OCI-LY3 (cell line): ENCODE measurements around the gene P2RY6.

Source experiments
- H2AFZ ChIP-seq: fragments of 200-600, 300-600 bp; shearing (Covaris generic); 2 replicates; pipeline ENCODE4 v1.6.0; 2014; ENCODE audit warnings: antibody characterized with exemption, low read depth, low read length
- H3K27ac ChIP-seq: fragments of 200-600, 300-600 bp; sonication (generic); 2 replicates; pipeline ENCODE4 v1.5.1; 2014; ENCODE audit warnings: mild to moderate bottlenecking, low read length, moderate library complexity, mixed read lengths
- H3K27me3 ChIP-seq: fragments of 200-600, 300-600 bp; sonication (generic); 2 replicates; pipeline ENCODE4 v1.6.1; 2014; ENCODE audit warnings: low read depth, low read length, mixed read lengths
- H3K36me3 ChIP-seq: fragments of 200-600, 300-600 bp; sonication (generic); replicated peaks from 2 replicates; pipeline ENCODE3; 2014; ENCODE audit warnings: low read depth, low read length, mixed read lengths
- H3K4me1 ChIP-seq: fragments of 300-600, 200-600 bp; sonication (generic); 2 replicates; pipeline ENCODE4 v1.6.1; 2014; ENCODE audit warnings: low read length, mixed read lengths
- H3K4me2 ChIP-seq: fragments of 200-600, 300-600 bp; sonication (generic); 2 replicates; pipeline ENCODE4 v1.6.1; 2014; ENCODE audit warnings: low read length, mixed read lengths
- H3K4me3 ChIP-seq: fragments of 300-600, 200-600 bp; sonication (generic); 2 replicates; pipeline ENCODE4 v1.5.1; 2014; ENCODE audit warnings: antibody characterized with exemption, mild to moderate bottlenecking, low read length, moderate library complexity
- H3K79me2 ChIP-seq: fragments of 300-600, 200-600 bp; shearing (Covaris generic); 2 replicates; pipeline ENCODE4 v1.6.1; 2014; ENCODE audit warnings: mild to moderate bottlenecking, low read length, mixed read lengths
- H3K9ac ChIP-seq: fragments of 300-600, 200-600 bp; shearing (Covaris generic); 2 replicates; pipeline ENCODE4 v1.6.0; 2014; ENCODE audit warnings: mild to moderate bottlenecking, low read length, moderate library complexity
- H3K9me3 ChIP-seq: fragments of 200-600, 300-600 bp; shearing (Covaris generic); 2 replicates; pipeline ENCODE4 v1.6.1; 2014; ENCODE audit warnings: low read length, mixed read lengths; ENCODE audit not compliant: insufficient read depth
- H4K20me1 ChIP-seq: fragments of 200-600, 300-600 bp; sonication (generic); 2 replicates; pipeline ENCODE4 v1.6.1; 2016; ENCODE audit warnings: low read length, mixed read lengths; ENCODE audit not compliant: insufficient read depth
- CTCF ChIP-seq: fragments of 200-600, 300-600 bp; sonication (generic); IDR thresholded peaks from 2 replicates; pipeline ENCODE4 v1.5.1; 2014; ENCODE audit warnings: antibody characterized with exemption, low read length, low read depth
- EZH2phosphoT487 ChIP-seq: fragments of 200-600 bp; shearing (Covaris generic); IDR thresholded peaks from 2 replicates; pipeline ENCODE4 v1.6.1; 2018; ENCODE audit warnings: antibody characterized with exemption, mixed run types, low read depth

The P2RY6 gene

DNA sequence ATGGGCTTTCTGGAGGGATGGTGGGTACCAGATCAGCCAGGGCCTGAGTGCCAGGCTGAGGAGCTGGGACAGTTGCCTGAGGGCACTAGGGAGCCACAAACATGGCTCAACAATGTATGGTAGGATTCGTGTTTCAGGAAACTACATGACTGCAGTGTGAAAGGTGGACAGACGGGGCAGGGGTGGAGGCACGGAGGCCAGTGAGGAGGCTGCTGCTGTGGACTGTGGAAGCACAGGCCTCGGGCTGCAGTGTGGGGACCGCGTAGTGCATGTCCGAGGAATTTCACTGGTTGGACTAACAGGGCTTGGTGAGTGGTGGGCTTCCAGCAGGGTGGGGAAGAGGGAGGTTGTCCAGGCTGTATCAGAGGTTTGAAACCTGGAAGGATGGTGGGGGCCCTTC lies 46.3 kb upstream of the P2RY6 start:
- H3K4me3 ChIP-seq: no peak overlapping the region
- H3K27ac ChIP-seq: no peak overlapping the region
- H4K20me1 ChIP-seq: no peaks in the 10 kb centered on the region
- H3K9ac ChIP-seq: no peak overlapping the region
- no peaks in the 10 kb centered on the region for H3K79me2 ChIP-seq
- H3K36me3 ChIP-seq: no peaks in the 10 kb centered on the region
- no peaks in the 10 kb centered on the region for H3K4me1 ChIP-seq
- no peak overlapping the region for H2AFZ ChIP-seq
- no peak overlapping the region for H3K4me2 ChIP-seq
- no peaks in the 10 kb centered on the region for H3K9me3 ChIP-seq
- TF ChIP-seq EZH2phosphoT487: no peak
- no peak for TF ChIP-seq CTCF
- H3K27me3 ChIP-seq: no peaks in the 10 kb centered on the region

- H3K9ac ChIP-seq: no peak overlapping the region
- H4K20me1 ChIP-seq: no peaks in the 10 kb centered on the region
- no peaks in the 10 kb centered on the region for H3K9me3 ChIP-seq
- no peaks in the 10 kb centered on the region for H3K4me1 ChIP-seq
- H3K4me3 ChIP-seq: no peak overlapping the region
- no peaks in the 10 kb centered on the region for H3K36me3 ChIP-seq
- H3K27ac ChIP-seq: no peak overlapping the region
- no peaks in the 10 kb centered on the region for H3K27me3 ChIP-seq
- no peaks in the 10 kb centered on the region for H3K79me2 ChIP-seq
- TF ChIP-seq CTCF (no peak), EZH2phosphoT487 (no peak)
- no peak overlapping the region for H2AFZ ChIP-seq
- no peak overlapping the region for H3K4me2 ChIP-seq
Observed at GRCh38 chr11:73226297-73227006, 45.7 kb upstream of the P2RY6 start.

GRCh38 chr11:73227571-73228211 lies 44.4 kb upstream of the P2RY6 start:
- Histone ChIP-seq H3K9ac (no peak overlapping the region), H4K20me1 (no peaks in the 10 kb centered on the region), H3K79me2 (no peaks in the 10 kb centered on the region), H3K27ac (no peak overlapping the region), H3K27me3 (no peaks in the 10 kb centered on the region), H3K4me2 (no peak overlapping the region), H3K4me3 (no peak overlapping the region), H3K9me3 (no peaks in the 10 kb centered on the region), H3K4me1 (no peaks in the 10 kb centered on the region), H3K36me3 (no peaks in the 10 kb centered on the region), H2AFZ (no peak overlapping the region)
- TF ChIP-seq EZH2phosphoT487 (no peak), CTCF (no peak)

DNA sequence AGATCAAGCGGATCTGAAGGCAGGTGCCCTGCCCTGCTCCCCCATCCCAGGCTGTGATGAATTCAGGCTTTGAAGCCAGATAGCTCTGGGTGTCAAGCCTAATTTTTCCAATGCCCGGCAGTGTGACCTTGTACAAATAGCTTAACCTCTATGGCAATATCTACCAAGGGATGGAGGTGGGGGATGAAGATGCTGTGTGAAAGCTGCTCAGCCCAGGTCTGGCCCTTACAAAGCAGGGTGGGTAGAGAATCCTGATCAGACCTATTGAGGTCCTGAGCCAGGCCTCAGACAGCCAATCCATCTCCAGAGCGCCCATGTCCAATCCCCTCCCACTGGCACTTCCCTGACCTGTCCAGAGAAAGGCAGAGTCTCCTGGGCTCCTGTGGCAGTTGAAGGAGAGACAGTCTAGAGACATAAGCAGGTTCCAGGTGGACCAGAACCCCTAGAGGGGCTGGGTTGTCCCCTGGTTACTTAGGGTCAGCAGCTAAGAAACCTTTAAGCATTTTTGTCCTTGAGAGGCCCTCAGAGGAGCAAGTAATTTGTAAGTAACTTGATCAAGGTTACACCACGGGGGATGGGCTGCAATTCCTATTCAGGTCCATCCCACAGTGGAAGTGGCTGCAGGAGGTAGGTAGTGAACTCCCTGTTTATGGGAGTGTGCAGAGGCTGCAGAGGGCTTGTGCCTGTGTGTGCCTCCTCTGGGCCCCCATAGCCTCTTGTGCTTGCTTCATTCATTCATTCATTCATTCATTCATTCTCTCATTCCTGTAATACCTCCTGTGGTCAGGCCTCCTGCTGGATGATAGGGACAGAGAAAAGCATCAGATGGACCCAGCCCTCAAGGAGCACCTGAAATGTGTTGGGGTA lies 43.6 kb upstream of the P2RY6 start:
- no peaks in the 10 kb centered on the region for H3K27me3 ChIP-seq
- no peaks in the 10 kb centered on the region for H3K36me3 ChIP-seq
- no peak overlapping the region for H3K9ac ChIP-seq
- H3K79me2 ChIP-seq: no peaks in the 10 kb centered on the region
- no peak overlapping the region for H3K4me3 ChIP-seq
- H4K20me1 ChIP-seq: no peaks in the 10 kb centered on the region
- H3K27ac ChIP-seq: no peak overlapping the region
- no peak for TF ChIP-seq EZH2phosphoT487
- no peak for TF ChIP-seq CTCF
- no peak overlapping the region for H3K4me2 ChIP-seq
- H3K9me3 ChIP-seq: no peaks in the 10 kb centered on the region
- H2AFZ ChIP-seq: no peak overlapping the region
- no peaks in the 10 kb centered on the region for H3K4me1 ChIP-seq
